Measurements from ENCODE around the gene SIRT5. TPM values are rescaled to one million over a fixed set of nuclear protein-coding genes. Genes with fewer than 3 reads are reported as not detected.

SIRT5 gene
- total RNA-seq, 1 donor from 2014 or later: 7.1 TPM

- Histone ChIP-seq H3K4me3 (no peak overlapping the region), H3K27ac (no peak overlapping the region), H3K36me3 (peaks cover 0 to 39% of the 10 kb centered on the region in 2 donors), H3K4me1 (no peaks in the 10 kb centered on the region), H3K27me3 (no peaks in the 10 kb centered on the region), H3K9me3 (no peaks in the 10 kb centered on the region)
- TF ChIP-seq CTCF (IDR thresholded peaks at IDR 0.05) (no peak), POLR2AphosphoS5 (IDR thresholded peaks at IDR 0.05; ENCODE audit: insufficient read depth in 1 of 2, low read depth in 1 of 2) (no peak), POLR2A (IDR thresholded peaks at IDR 0.05) (no peak)
- intact Hi-C loops (cut with DNase I): no loop called here
- DNase-seq (ENCODE audit: extremely low spot score in 2 of 2): no peak
Observed at GRCh38 chr6:13600036-13600435, 25.6 kb downstream of the SIRT5 start.

GRCh38 chr6:13604135-13604534 lies 29.7 kb downstream of the SIRT5 start:
- no peak overlapping the region for H3K4me3 ChIP-seq
- TF ChIP-seq CTCF (IDR thresholded peaks at IDR 0.05) (no peak), POLR2A (IDR thresholded peaks at IDR 0.05) (no peak), POLR2AphosphoS5 (IDR thresholded peaks at IDR 0.05; ENCODE audit: insufficient read depth in 1 of 2, low read depth in 1 of 2) (no peak)
- no peak overlapping the region for H3K27ac ChIP-seq
- no peaks in the 10 kb centered on the region for H3K9me3 ChIP-seq
- H3K27me3 ChIP-seq: no peaks in the 10 kb centered on the region
- H3K36me3 ChIP-seq: peaks cover 0 to 24% of the 10 kb centered on the region in 2 donors
- no peak for DNase-seq (ENCODE audit: extremely low spot score in 2 of 2)
- intact Hi-C loops (cut with DNase I): no loop called here
- no peaks in the 10 kb centered on the region for H3K4me1 ChIP-seq

GRCh38 chr6:13604546-13605416 lies 30.4 kb downstream of the SIRT5 start:
- no peak for TF ChIP-seq CTCF (IDR thresholded peaks at IDR 0.05)
- TF ChIP-seq POLR2AphosphoS5 (IDR thresholded peaks at IDR 0.05; ENCODE audit: insufficient read depth in 1 of 2, low read depth in 1 of 2): no peak
- TF ChIP-seq POLR2A (IDR thresholded peaks at IDR 0.05): no peak
- Histone ChIP-seq H3K4me3 (no peak overlapping the region), H3K9me3 (no peaks in the 10 kb centered on the region), H3K4me1 (no peaks in the 10 kb centered on the region), H3K27me3 (no peaks in the 10 kb centered on the region), H3K36me3 (peaks cover 0 to 24% of the 10 kb centered on the region in 2 donors), H3K27ac (no peak overlapping the region)
- no peak for DNase-seq (ENCODE audit: extremely low spot score in 2 of 2)
- intact Hi-C loops (cut with DNase I): no loop called here

GRCh38 chr6:13605634-13606033 lies 31.2 kb downstream of the SIRT5 start:
- intact Hi-C loops (cut with DNase I): no loop called here
- no peaks in the 10 kb centered on the region for H3K9me3 ChIP-seq
- peaks cover 0 to 24% of the 10 kb centered on the region in 2 donors for H3K36me3 ChIP-seq

More at GRCh38 chr6:13605634-13606033, 31.2 kb downstream of the SIRT5 start:
- Histone ChIP-seq H3K27ac (no peak overlapping the region), H3K4me1 (no peaks in the 10 kb centered on the region), H3K4me3 (no peak overlapping the region), H3K27me3 (no peaks in the 10 kb centered on the region)
- no peak for DNase-seq (ENCODE audit: extremely low spot score in 2 of 2)
- TF ChIP-seq CTCF (IDR thresholded peaks at IDR 0.05) (no peak), POLR2AphosphoS5 (IDR thresholded peaks at IDR 0.05; ENCODE audit: insufficient read depth in 1 of 2, low read depth in 1 of 2) (no peak), POLR2A (IDR thresholded peaks at IDR 0.05) (no peak)

All from vagina (tissue), 2 donors.